Prostate gland (tissue), 2 donors: ENCODE measurements around the gene PARP11.

Experiments
- CTCF ChIP-seq, 4 experiments: fragments of 200-600 bp in 2 of 4; fragments of 450-650 bp in 2 of 4; sonication (generic) in 2 of 4; IDR thresholded peaks; 1 replicate in 3 of 4; 2 replicates in 1 of 4; pipeline ENCODE4 v1.5.1; 2016 to 2019; ENCODE audit warnings: antibody characterized with exemption in 4 of 4, mild to moderate bottlenecking in 2 of 4, moderate library complexity in 2 of 4
- POLR2AphosphoS5 ChIP-seq: sonication (generic); formaldehyde crosslinking; IDR thresholded peaks from one replicate; pipeline ENCODE4 v1.6.1; 2017; ENCODE audit warnings: antibody characterized with exemption

- TF ChIP-seq CTCF (IDR thresholded peaks at IDR 0.05) (no peak), POLR2AphosphoS5 (no peak)
These were observed 75.6 kb downstream of the PARP11 start for GRCh38 chr12:3797531-3798048.
